HL-60 (cell line): ENCODE results near the gene FAM53B.

Experiments used
- POLR2AphosphoS5 ChIP-seq: IDR thresholded peaks from 2 replicates; pipeline ENCODE4 v1.6.1; 2012; ENCODE audit warnings: low read depth
- TF ChIP-seq, protein P1 (sequence below): IDR thresholded peaks from 2 replicates; pipeline ENCODE4 v1.6.1; 2012; ENCODE audit warnings: low read depth; ENCODE audit not compliant: insufficient replicate concordance
- TF ChIP-seq, protein P2 (sequence below): IDR thresholded peaks from one replicate; pipeline ENCODE4 v1.5.1; 2011; ENCODE audit warnings: low read length, control low read depth, inconsistent platforms; ENCODE audit not compliant: insufficient read depth

DNA sequence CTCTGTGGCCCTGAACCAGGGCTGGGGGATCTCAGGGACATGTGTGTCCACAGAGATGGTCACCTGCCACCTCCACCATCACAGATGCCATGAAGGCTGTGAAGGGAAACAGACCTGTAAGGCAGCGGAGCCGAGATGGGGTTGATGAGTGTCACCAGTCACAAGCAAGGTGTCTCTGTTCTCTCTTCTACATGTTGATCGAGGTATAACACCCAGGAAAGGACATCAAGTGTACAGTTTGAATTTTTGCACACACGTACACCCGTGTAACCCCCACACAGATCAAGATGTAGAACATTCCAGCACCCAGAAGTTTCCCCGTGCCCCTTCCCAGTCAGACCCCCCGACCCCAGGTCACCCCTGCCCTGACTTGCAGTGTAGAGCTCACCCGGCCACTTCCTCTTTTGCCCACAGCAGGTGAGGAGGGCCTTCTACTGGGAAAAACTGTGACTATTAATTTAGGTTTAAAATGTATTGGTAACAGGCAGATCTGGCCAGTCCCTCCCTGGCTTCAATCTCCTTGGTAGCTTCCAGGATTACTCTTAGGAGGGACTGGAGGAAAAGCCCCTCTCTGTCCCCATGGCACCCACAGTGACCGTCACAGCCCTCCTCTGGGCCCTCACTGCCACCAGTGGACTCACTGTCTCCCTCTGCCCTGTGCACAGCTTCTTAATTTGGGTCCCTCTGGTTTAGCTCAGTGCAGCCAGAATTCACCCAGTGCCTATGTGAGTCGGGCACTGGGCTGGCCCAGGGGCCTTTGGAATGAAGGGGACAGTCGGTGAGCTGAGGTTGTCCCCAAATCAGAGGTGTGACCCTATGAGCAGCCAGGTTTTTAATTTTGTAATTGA is 174.3 kb downstream of the FAM53B start:
- no peak for TF ChIP-seq POLR2AphosphoS5
- TF ChIP-seq, protein P1, sequence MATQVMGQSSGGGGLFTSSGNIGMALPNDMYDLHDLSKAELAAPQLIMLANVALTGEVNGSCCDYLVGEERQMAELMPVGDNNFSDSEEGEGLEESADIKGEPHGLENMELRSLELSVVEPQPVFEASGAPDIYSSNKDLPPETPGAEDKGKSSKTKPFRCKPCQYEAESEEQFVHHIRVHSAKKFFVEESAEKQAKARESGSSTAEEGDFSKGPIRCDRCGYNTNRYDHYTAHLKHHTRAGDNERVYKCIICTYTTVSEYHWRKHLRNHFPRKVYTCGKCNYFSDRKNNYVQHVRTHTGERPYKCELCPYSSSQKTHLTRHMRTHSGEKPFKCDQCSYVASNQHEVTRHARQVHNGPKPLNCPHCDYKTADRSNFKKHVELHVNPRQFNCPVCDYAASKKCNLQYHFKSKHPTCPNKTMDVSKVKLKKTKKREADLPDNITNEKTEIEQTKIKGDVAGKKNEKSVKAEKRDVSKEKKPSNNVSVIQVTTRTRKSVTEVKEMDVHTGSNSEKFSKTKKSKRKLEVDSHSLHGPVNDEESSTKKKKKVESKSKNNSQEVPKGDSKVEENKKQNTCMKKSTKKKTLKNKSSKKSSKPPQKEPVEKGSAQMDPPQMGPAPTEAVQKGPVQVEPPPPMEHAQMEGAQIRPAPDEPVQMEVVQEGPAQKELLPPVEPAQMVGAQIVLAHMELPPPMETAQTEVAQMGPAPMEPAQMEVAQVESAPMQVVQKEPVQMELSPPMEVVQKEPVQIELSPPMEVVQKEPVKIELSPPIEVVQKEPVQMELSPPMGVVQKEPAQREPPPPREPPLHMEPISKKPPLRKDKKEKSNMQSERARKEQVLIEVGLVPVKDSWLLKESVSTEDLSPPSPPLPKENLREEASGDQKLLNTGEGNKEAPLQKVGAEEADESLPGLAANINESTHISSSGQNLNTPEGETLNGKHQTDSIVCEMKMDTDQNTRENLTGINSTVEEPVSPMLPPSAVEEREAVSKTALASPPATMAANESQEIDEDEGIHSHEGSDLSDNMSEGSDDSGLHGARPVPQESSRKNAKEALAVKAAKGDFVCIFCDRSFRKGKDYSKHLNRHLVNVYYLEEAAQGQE: no peak
- TF ChIP-seq, protein P2, sequence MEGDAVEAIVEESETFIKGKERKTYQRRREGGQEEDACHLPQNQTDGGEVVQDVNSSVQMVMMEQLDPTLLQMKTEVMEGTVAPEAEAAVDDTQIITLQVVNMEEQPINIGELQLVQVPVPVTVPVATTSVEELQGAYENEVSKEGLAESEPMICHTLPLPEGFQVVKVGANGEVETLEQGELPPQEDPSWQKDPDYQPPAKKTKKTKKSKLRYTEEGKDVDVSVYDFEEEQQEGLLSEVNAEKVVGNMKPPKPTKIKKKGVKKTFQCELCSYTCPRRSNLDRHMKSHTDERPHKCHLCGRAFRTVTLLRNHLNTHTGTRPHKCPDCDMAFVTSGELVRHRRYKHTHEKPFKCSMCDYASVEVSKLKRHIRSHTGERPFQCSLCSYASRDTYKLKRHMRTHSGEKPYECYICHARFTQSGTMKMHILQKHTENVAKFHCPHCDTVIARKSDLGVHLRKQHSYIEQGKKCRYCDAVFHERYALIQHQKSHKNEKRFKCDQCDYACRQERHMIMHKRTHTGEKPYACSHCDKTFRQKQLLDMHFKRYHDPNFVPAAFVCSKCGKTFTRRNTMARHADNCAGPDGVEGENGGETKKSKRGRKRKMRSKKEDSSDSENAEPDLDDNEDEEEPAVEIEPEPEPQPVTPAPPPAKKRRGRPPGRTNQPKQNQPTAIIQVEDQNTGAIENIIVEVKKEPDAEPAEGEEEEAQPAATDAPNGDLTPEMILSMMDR: no peak
